K562 (cell line): Measurements from ENCODE around the gene CTNS. TPM values are rescaled to one million over a fixed set of nuclear protein-coding genes. Genes with fewer than 3 reads are reported as not detected.

ENCODE experiments used
- ATAC-seq: fragments of 200-7000 bp; cut with Tn5 transposase; 3 replicates; pipeline ENCODE4 v1.9.1; 2020; ENCODE audit warnings: moderate library complexity
- BruUV-seq: library from RNA; stranded (reverse); fragments of 400-500 nt; replicated peaks from 2 replicates; lab custom pipeline; 2021; lab: Mats Ljungman, UMichigan
- CTCF ChIA-PET: fragments of 300-600 bp; formaldehyde crosslinking; extraction: SDS; loops from one replicate; lab custom pipeline; 2021; ENCODE audit warnings: low intra/inter-chr PET ratio; lab: Yijun Ruan, JAX
- POLR2A ChIA-PET: fragments of 300-600, 350-650 bp; sonication (Branson Sonifier 250); formaldehyde crosslinking; extraction: SDS; loops from one replicate; lab custom pipeline; 2021; ENCODE audit warnings: antibody characterized with exemption, inconsistent platforms; lab: Yijun Ruan, JAX
- DNase-seq, 4 experiments: peaks; one replicate each; pipeline versions ENCODE4 v3.0.0 to v3.0.0-alpha.2; 2011 to 2018; ENCODE audit warnings: low spot score in 3 of 4, mixed read lengths in 3 of 4; ENCODE audit errors: extremely low read depth in 1 of 4
- FAIRE-seq: peaks from 2 replicates; lab custom pipeline; 2011; peaks lifted over from hg19 to GRCh38; lab: Jason Lieb, UNC
- H2AFZ ChIP-seq: 2 replicates; pipeline ENCODE4 v1.6.0; 2011; ENCODE audit warnings: low read depth, low read length, control low read depth, inconsistent platforms
- H3K27ac ChIP-seq: fragments of 200-600 bp; 3 replicates; pipeline ENCODE4 v1.8.0; 2011; ENCODE audit warnings: low read depth, mild to moderate bottlenecking, control low read depth, inconsistent platforms, low read length, moderate library complexity, mixed read lengths; ENCODE audit errors: extremely low read depth
- H3K27me3 ChIP-seq, 2 experiments: fragments of 300-600 bp in 1 of 2; 2 replicates in 1 of 2; 3 replicates in 1 of 2; pipeline versions ENCODE4 v1.6.0 to v1.8.0; 2011; ENCODE audit warnings: inconsistent platforms in 2 of 2, low read length in 2 of 2, mild to moderate bottlenecking in 1 of 2, mixed read lengths in 1 of 2, moderate library complexity in 1 of 2; ENCODE audit not compliant: control insufficient read depth in 2 of 2, insufficient read depth in 2 of 2
- H3K36me3 ChIP-seq: fragments of 300-600 bp; 3 replicates; pipeline ENCODE4 v1.8.0; 2011; ENCODE audit warnings: mild to moderate bottlenecking, low read length, inconsistent platforms; ENCODE audit not compliant: control insufficient read depth, insufficient read depth
- H3K4me1 ChIP-seq, 2 experiments: fragments of 200-600 bp in 1 of 2; replicated peaks in 1 of 2; 2 replicates in 1 of 2; 3 replicates in 1 of 2; pipeline versions ENCODE4 v1.5.1 to v1.8.0; 2011; ENCODE audit warnings: inconsistent platforms in 2 of 2, low read length in 2 of 2, mild to moderate bottlenecking in 1 of 2, mixed read lengths in 1 of 2, moderate library complexity in 1 of 2; ENCODE audit not compliant: control insufficient read depth in 2 of 2, insufficient read depth in 2 of 2
- H3K4me2 ChIP-seq: 2 replicates; pipeline ENCODE4 v1.6.1; 2011; ENCODE audit warnings: low read length, control low read depth, inconsistent platforms, mixed read lengths; ENCODE audit not compliant: insufficient read depth
- H3K4me3 ChIP-seq: fragments of 200-600 bp; sonication (generic), shearing (Covaris generic); 2 replicates; pipeline ENCODE4 v1.5.1; 2016; ENCODE audit warnings: control low read depth, inconsistent platforms
- H3K79me2 ChIP-seq: fragments of 200-600 bp; 3 replicates; pipeline ENCODE4 v1.8.0; 2011; ENCODE audit warnings: low read length, inconsistent platforms; ENCODE audit not compliant: control insufficient read depth, insufficient read depth
- H3K9ac ChIP-seq, 2 experiments: 2 replicates each; pipeline versions ENCODE4 v1.6.0 to v1.6.1; 2011; ENCODE audit warnings: low read depth in 2 of 2, low read length in 2 of 2, control low read depth in 1 of 2, inconsistent platforms in 1 of 2, mild to moderate bottlenecking in 1 of 2, mixed read lengths in 1 of 2; ENCODE audit not compliant: insufficient read depth in 1 of 2
- H3K9me1 ChIP-seq: one replicate; pipeline ENCODE4 v1.6.0; 2011; ENCODE audit warnings: inconsistent platforms, mild to moderate bottlenecking, low read length, moderate library complexity; ENCODE audit not compliant: control insufficient read depth, insufficient read depth
- H3K9me3 ChIP-seq: replicated peaks from 2 replicates; pipeline ENCODE4 v1.5.1; 2011; ENCODE audit warnings: low read depth, low read length, inconsistent platforms; ENCODE audit not compliant: control insufficient read depth, insufficient read depth
- H4K20me1 ChIP-seq: replicated peaks from 2 replicates; pipeline ENCODE4 v1.6.1; 2011; ENCODE audit warnings: low read length, inconsistent platforms, mixed read lengths; ENCODE audit not compliant: control insufficient read depth, insufficient read depth
- CTCF ChIP-seq, 3 experiments: IDR thresholded peaks in 2 of 3; conservative IDR thresholded peaks in 1 of 3; 2 replicates each; pipeline ENCODE4 v1.5.1; 2011 to 2012; ENCODE audit warnings: low read length in 3 of 3, mild to moderate bottlenecking in 3 of 3, control low read depth in 2 of 3, improper control_type of control experiment in 1 of 3, inconsistent platforms in 1 of 3, low read depth in 1 of 3, mixed read lengths in 1 of 3, moderate library complexity in 1 of 3; ENCODE audit not compliant: insufficient read depth in 2 of 3
- RAD21 ChIP-seq, 2 experiments: fragments of 250-450 bp in 1 of 2; fragments of 450-650 bp in 1 of 2; sonication (Bioruptor Pico) in 1 of 2; formaldehyde crosslinking in 1 of 2; IDR thresholded peaks in 1 of 2; conservative IDR thresholded peaks in 1 of 2; 2 replicates each; pipeline versions ENCODE4 v1.4.0 to v1.8.0; 2020 to 2022; ENCODE audit warnings: mild to moderate bottlenecking in 2 of 2, moderate library complexity in 1 of 2
- ZNF121 ChIP-seq: sonication (generic); formaldehyde crosslinking; conservative IDR thresholded peaks from 2 replicates; pipeline ENCODE4 v1.8.0; 2022; ENCODE audit warnings: missing genetic modification reagents
- ZNF316 ChIP-seq: fragments of 450-650 bp; IDR thresholded peaks from 2 replicates; pipeline ENCODE4 v1.6.1; 2016
- WGBS: fragments of 100-300 bp; shearing (Covaris generic); methylation state at CpG from one replicate; pipeline ENCODE4 v1.1.6; 2016; ENCODE audit warnings: low coverage, mixed read lengths; ENCODE audit not compliant: insufficient coverage; ENCODE audit errors: missing lambda C conversion rate; 5-methylcytosine and 5-hydroxymethylcytosine counted together
- in situ Hi-C: fragments of 300-500 bp; cut with MboI; formaldehyde crosslinking; loops from 4 replicates; pipeline ENCODE4 v1.15.0; 2018; ENCODE audit warnings: inconsistent platforms, mixed read lengths
- intact Hi-C: fragments of 100-400 bp; cut with micrococcal nuclease; formaldehyde crosslinking; loops from 2 replicates; pipeline ENCODE4 v1.14.2; 2022
- polyA plus RNA-seq, 8 experiments: library from polyadenylated mRNA; depleted of rRNA in 4 of 8; stranded (reverse) in 5 of 8; unstranded in 3 of 8; fragments of >200 nt; fragmentation: Nextera tagmentation in 2 of 8; fragmentation: Illumina TruSeq in 1 of 8; extraction: Ambion mirVana in 2 of 8; extraction: Trizol in 1 of 8; gene quantifications; 2 replicates each; pipeline versions ENCODE4 v1.2.1 to v1.2.3, GENCODE V29; 2011 to 2014; ENCODE audit warnings: inconsistent platforms in 1 of 8, missing spikeins in 1 of 8
- total RNA-seq, 7 experiments: library from RNA; depleted of rRNA in 6 of 7; stranded (reverse); fragments of >200 nt in 6 of 7; fragmentation: Illumina TruSeq in 2 of 7; extraction: Trizol in 2 of 7; gene quantifications; 2 replicates each; pipeline versions ENCODE4 v1.2.1 to v1.2.3, GENCODE V29; 2011 to 2021; ENCODE audit warnings: low replicate concordance in 1 of 7

CTNS gene
- total and polyA plus RNA-seq, 9 of the 15 experiments (the other 6 are each of a cell fraction or from before 2014, with no cell fraction given) = 0.66 to 8.4 (median 4.9) TPM

DNA sequence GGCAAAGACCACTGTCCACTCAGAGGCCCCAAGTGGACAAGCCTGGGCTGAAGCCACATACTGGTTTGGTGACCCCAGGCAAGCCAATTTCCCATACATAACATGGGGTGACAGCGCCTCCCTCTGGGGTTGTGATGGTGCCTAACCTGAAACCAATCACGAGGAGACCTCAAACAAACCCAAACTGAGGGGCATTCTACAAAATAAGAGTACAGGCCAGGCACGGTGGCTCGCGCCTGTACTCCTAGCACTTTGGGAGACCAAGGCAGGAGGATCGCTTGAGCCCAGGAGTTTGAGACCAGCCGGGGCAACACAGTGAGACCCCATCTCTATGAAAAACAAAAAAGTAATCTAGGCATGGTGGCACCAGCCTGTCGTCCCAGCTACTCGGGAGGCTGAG lies 55.8 kb downstream of the CTNS start:
- no TSS peak for BruUV-seq
- no peaks in the 10 kb centered on the region for H3K79me2 ChIP-seq
- intact Hi-C loops (loop anchor here (10.0 kb wide), 1 partner anchor 88 kb away; the partner anchor contains the start of gene TRPV1), in situ Hi-C loops (no loop called here)
- TF ChIP-seq CTCF (IDR thresholded peaks at IDR 0.05 in 2 of 3, conservative IDR thresholded peaks at IDR 0.05 in 1 of 3; ENCODE audit: insufficient read depth in 2 of 3, low read depth in 1 of 3, low read length in 3 of 3) = peak; percentile 44 to 50 (median 45)
- TF ChIP-seq RAD21 (CRISPR knock-in tag; conservative IDR thresholded peaks at IDR 0.05 in 1 of 2, IDR thresholded peaks at IDR 0.05 in 1 of 2) = peak in 1 of 2 experiments; percentile 51; a peak in 2 of 4 replicates
- peak; percentile 81 for TF ChIP-seq ZNF121 (CRISPR knock-in tag)
- no peak for TF ChIP-seq ZNF316
- no peak overlapping the region for H3K9ac ChIP-seq
- ATAC-seq = peak; percentile 64
- H3K27me3 ChIP-seq = no peaks in the 10 kb centered on the region
- H3K4me3 ChIP-seq = no peak overlapping the region
- 7% methylated on average over 7 of the region's 9 CpGs for WGBS
- peak; percentile 11 for FAIRE-seq
- H3K9me3 ChIP-seq = no peaks in the 10 kb centered on the region
- ChIA-PET POLR2A (interaction anchor here (0.6 kb wide), 1 partner anchor 254 kb away, joined by 3 read pairs; no protein-coding TSS in a partner anchor), CTCF (interaction anchor here (1.1 to 1.7 kb wide), 2 partner anchors 90 to 844 kb away, joined by 3 to 9 read pairs; no protein-coding TSS in a partner anchor)
- no peak overlapping the region for H3K4me2 ChIP-seq
- DNase-seq = peak in 2 of 4 experiments; percentile 37 to 39
- no peak overlapping the region for H2AFZ ChIP-seq
- H4K20me1 ChIP-seq = no peaks in the 10 kb centered on the region
- peaks cover 0 to 42% of the 10 kb centered on the region in 2 experiments; a peak in 2 of 5 replicates for H3K4me1 ChIP-seq
- H3K27ac ChIP-seq = no peak overlapping the region
- no peaks in the 10 kb centered on the region for H3K9me1 ChIP-seq
- no peaks in the 10 kb centered on the region for H3K36me3 ChIP-seq
